Osteocyte (in vitro differentiated cells): Measurements from ENCODE around the gene RELCH. TPM values are rescaled to one million over a fixed set of nuclear protein-coding genes. Genes with fewer than 3 reads are reported as not detected.

Source experiments
- DNase-seq: peaks from one replicate; pipeline ENCODE4 v3.0.0; 2021; ENCODE audit warnings: mixed read lengths; ENCODE audit not compliant: unreplicated experiment; ENCODE audit errors: extremely low spot score
- H3K27ac Mint-ChIP-seq: one replicate; pipeline ENCODE4 v1.8.0; 2021; ENCODE audit warnings: mild to moderate bottlenecking, mixed read lengths; ENCODE audit not compliant: unreplicated experiment
- H3K27me3 Mint-ChIP-seq: one replicate; pipeline ENCODE4 v1.8.0; 2021; ENCODE audit warnings: mixed read lengths; ENCODE audit not compliant: unreplicated experiment
- H3K36me3 Mint-ChIP-seq: one replicate; pipeline ENCODE4 v1.8.0; 2021; ENCODE audit warnings: mixed read lengths; ENCODE audit not compliant: unreplicated experiment
- H3K4me1 Mint-ChIP-seq: one replicate; pipeline ENCODE4 v1.8.0; 2021; ENCODE audit warnings: mixed read lengths; ENCODE audit not compliant: unreplicated experiment
- H3K4me3 Mint-ChIP-seq: one replicate; pipeline ENCODE4 v1.8.0; 2021; ENCODE audit warnings: mild to moderate bottlenecking, moderate library complexity, mixed read lengths; ENCODE audit not compliant: unreplicated experiment
- H3K9me3 Mint-ChIP-seq: one replicate; pipeline ENCODE4 v1.8.0; 2021; ENCODE audit warnings: mixed read lengths; ENCODE audit not compliant: unreplicated experiment
- CTCF ChIP-seq: fragments of 200-600 bp; sonication (generic); IDR thresholded peaks from 2 replicates; pipeline ENCODE4 v1.5.0; 2021; ENCODE audit warnings: antibody characterized with exemption, mild to moderate bottlenecking, moderate library complexity
- total RNA-seq: library from RNA; stranded (reverse); gene quantifications from 2 replicates; pipeline ENCODE4 v1.2.1, GENCODE V29; 2021

Gene RELCH
- total RNA-seq, 1 donor from 2014 or later = 22.0 TPM

DNA sequence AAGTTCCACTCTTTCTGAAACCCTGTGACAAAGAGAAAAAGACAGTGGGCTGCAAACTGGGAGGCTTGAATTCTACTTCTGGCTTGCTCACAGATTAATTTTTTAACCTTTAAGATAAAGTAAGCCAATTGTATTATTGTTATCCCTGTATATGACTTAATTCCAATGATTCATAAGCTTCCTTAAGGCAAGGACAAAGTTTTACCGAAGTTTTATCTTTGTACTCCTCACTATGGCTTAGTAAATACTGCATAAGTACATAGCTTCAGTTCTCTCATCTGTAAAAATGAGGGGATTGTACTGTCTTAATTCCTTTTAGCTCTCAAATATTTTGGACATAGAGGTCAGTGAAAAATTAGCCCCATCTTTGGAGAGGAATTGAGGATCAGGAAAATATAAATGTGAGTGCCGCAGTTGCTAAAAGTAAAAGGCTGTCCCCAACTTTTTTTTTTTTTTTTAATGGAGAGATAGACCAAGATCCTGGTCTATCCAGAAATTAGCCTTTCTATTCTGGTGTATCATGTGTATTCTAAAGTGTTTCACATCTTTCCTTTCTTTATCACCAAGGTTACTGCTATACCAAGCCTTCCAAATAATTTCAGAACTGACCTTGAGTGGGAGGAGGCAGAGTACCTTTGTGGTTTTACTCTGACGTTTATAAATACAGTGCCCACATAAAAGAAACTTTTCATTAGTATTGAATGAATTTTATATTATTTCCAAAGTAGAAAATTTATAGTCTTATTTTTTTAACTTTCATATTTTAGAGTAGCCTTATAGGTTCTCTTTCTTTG is 13.3 kb downstream of the RELCH start:
- Mint-ChIP-seq H3K4me3 (no peak overlapping the region), H3K27ac (peak overlapping the region; percentile 14), H3K9me3 (no peaks in the 10 kb centered on the region), H3K27me3 (no peaks in the 10 kb centered on the region), H3K4me1 (no peaks in the 10 kb centered on the region), H3K36me3 (no peaks in the 10 kb centered on the region)
- DNase-seq = no peak
- TF ChIP-seq CTCF = no peak

DNA sequence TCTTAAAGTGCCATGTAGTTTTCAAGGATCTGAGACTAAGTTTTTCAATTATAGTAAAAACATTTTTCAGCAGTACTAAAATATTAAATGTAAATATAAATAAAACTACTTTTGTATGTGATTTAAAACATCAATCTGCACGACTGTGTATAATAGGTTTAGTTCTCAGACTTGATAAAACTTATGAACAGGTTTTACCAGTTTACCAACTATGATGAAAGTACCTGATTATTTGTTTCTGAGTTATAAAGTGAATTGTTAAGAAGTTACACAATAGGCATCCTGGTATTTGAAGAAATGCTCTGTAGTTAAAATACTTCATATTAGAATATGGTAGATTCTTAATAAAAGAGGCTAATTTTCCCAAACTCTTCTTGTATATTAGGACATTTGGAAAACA is 14.8 kb downstream of the RELCH start:
- Mint-ChIP-seq H3K27ac (no peak overlapping the region), H3K27me3 (no peaks in the 10 kb centered on the region), H3K9me3 (no peaks in the 10 kb centered on the region), H3K36me3 (no peaks in the 10 kb centered on the region), H3K4me3 (no peak overlapping the region), H3K4me1 (no peaks in the 10 kb centered on the region)
- DNase-seq = no peak
- TF ChIP-seq CTCF = no peak

- Mint-ChIP-seq H3K27ac (no peak overlapping the region), H3K36me3 (peaks cover 6% of the 10 kb centered on the region), H3K4me1 (no peaks in the 10 kb centered on the region), H3K9me3 (peaks cover 11% of the 10 kb centered on the region), H3K27me3 (no peaks in the 10 kb centered on the region), H3K4me3 (no peak overlapping the region)
- no peak for TF ChIP-seq CTCF
- no peak for DNase-seq
Observed at GRCh38 chr18:62205824-62206223, 18.8 kb downstream of the RELCH start.

DNA sequence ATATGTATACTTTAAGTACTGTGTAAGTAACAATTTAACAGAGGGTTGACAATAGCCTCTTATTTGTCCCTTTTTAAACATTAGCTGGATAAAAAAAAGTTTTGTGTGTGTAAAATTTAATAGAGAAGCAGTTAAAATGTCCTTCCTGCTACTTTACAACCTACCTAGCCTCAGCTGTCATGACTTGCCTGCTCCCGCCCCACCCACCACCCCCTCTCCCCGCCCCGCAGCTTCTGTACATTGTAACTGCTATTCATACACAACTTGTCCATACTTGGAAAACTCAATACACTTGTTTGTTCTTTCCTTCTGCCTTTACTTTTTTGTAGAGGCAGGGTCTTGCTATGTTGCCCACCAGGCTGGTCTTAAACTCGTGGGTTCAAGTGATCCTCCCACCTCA is 19.5 kb downstream of the RELCH start:
- no peak for DNase-seq
- no peak for TF ChIP-seq CTCF
- no peak overlapping the region for H3K27ac Mint-ChIP-seq
- H3K4me1 Mint-ChIP-seq = no peaks in the 10 kb centered on the region
- no peak overlapping the region for H3K4me3 Mint-ChIP-seq
- H3K36me3 Mint-ChIP-seq = peaks cover 6% of the 10 kb centered on the region
- no peaks in the 10 kb centered on the region for H3K27me3 Mint-ChIP-seq
- peaks cover 11% of the 10 kb centered on the region for H3K9me3 Mint-ChIP-seq

DNA sequence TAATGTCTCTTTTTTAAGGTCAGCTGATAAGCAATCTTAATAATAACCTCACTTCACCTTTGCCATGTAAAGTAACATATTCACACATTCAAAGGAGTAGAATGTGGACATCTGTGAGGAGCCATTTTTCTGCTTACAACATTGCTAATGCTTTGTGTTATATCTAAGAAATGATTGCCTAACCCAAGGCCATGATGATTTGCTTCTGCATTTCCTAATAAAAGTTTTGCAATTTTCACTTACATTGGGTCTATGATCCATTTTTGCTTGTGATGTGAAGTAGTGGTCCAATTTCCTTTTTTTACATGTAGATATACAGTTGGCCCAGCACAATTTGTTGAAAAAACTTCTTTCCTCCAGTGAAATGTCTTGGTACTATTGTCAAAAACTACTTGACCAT is 22.0 kb downstream of the RELCH start:
- no peak overlapping the region for H3K4me3 Mint-ChIP-seq
- H3K36me3 Mint-ChIP-seq = peaks cover 14% of the 10 kb centered on the region
- H3K4me1 Mint-ChIP-seq = no peaks in the 10 kb centered on the region
- TF ChIP-seq CTCF = no peak
- H3K27me3 Mint-ChIP-seq = no peaks in the 10 kb centered on the region
- no peak for DNase-seq
- H3K9me3 Mint-ChIP-seq = peaks cover 11% of the 10 kb centered on the region
- no peak overlapping the region for H3K27ac Mint-ChIP-seq
